ENCODE results near the gene TBPL1.
"Not testable (repeated sequence)": the region's sequence is repeated elsewhere in the genome, so short reads cannot be mapped to it uniquely, and the experiment has no call there.

Gene TBPL1

DNA sequence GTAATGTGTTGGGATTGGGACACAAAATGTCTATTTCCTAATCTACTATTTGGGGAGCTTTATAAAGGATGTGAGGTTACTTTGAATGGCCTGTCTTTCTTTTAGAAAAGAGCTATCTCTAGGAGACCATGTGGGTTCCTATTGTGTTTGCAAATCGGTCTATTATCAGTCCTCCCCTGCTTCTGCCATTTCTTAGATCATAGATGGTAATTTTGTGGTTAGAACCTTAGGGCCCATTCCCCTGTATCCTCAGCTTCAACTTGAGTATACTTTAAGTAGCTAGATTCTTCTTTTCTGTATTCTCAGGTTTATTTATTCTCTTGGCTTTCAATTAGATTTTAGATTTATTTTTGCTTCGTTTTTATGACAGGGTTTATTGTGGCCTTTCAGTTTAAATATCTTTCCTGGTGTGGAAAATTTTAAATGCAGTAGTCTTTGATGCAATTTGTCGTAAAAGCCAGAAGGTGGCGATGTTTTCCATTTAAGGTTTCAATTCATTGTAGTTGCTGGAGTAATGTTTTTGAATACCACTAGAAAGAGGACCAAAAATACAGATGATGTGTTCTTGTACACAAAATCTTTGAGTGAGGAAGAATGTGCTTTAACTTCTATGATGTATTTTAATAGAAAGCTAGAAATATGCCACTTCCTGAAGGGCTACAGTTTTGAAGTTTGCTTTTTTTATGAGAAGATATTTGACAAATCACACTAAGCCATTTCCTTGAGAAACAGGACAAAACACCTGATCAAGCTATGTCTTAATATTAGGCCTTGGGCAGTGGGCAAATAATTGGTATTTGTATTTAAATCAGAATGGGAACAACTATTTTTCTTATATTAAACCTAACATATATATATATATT is 20.3 kb downstream of the TBPL1 start:
- DNase-seq (ENCODE audit: low spot score): peak; percentile 39

GRCh38 chr6:133977983-133978895 is 25.2 kb downstream of the TBPL1 start:
- DNase-seq (ENCODE audit: low spot score): no peak

- DNase-seq (ENCODE audit: low spot score): no peak
Observed at GRCh38 chr6:133978896-133979240, 25.8 kb downstream of the TBPL1 start.

DNA sequence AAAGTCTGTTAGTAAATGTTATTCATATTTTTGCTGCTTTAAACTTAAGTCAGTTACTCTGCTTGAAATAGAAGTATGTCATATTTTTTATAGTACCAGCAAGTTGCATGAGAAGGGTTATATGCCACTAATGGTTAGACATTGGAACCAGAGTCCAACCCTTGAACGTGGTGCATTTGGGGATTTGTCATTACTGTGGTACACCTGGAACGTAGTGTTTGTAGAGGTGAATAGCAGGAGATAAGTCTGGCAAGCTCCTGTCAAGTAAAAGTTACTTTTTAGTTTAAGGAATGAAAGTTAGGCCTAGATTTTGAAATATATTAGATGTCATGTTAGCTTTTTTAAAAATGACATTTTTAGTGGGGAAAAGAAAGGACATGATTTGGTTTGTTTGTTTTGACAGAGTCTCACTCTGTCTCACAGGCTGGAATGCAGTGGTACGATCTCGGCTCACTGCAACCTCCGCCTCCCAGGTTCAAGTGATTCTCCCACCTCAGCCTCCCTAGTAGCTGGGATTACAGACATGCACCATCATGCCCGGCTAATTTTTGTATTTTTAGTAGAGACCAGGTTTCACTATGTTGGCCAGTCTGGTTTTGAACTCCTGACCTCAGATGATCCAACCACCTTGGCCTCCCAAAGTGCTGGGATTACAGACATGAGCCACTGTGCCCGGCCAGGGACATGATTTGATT is 26.4 kb downstream of the TBPL1 start:
- not testable (repeated sequence) for DNase-seq (ENCODE audit: low spot score)

DNA sequence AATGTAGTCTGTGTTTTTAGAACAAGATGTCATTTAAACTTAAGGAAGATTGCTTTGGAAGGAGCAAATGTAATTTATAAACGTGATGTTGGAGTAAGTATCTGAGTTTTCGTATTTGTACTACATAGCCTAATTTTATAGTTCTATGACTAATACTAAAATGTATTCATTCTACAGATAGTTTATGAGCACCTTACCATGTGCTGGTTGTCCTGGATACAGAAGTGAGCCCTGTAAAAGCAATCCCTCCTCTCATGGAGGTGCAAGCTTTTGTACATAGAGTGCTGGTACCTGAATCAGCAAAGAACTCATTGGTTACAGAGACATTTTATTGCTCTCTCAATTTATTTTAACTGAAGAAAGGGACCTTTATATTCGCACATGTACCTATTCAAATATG is 27.1 kb downstream of the TBPL1 start:
- no peak for DNase-seq (ENCODE audit: low spot score)

- DNase-seq (ENCODE audit: low spot score): no peak
Observed at GRCh38 chr6:133983099-133983939, 30.3 kb downstream of the TBPL1 start.

DNA sequence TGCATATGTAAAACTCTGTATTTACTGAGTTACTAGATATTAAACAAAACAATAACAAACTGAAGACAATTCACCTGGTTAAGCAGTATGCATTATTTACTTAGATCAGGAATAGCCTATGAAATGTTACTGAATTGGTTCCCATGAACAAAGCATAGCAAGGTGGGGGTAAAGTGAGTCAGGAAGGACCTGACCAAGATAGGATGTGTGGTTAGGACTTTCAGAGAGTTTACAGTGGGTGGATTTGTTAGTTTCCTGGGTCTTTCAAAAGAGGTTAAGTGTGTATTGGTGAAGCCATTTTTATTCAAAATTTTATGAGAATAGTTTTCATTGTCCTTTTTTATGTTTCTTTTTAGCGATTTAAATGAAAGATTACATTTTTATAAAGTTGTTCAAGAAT is 32.9 kb downstream of the TBPL1 start:
- DNase-seq (ENCODE audit: low spot score): no peak

DNA sequence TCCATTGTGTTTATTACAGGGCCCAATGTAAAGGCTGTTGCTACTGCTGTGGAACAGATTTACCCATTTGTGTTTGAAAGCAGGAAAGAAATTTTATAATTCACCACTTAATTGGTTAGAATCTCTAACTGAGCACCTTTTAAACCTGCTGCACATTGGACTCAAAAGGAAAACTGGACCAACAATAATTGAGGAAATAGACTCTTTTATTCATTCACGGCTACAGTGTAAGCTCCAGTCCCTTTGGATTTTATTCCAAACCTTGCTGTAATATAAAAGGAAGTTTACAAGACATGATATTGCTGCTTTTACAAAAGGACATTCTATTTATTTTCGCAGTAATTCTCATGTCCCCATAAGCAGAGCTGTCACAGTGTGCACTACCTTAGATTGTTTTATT is 33.9 kb downstream of the TBPL1 start:
- DNase-seq (ENCODE audit: low spot score): no peak

DNA sequence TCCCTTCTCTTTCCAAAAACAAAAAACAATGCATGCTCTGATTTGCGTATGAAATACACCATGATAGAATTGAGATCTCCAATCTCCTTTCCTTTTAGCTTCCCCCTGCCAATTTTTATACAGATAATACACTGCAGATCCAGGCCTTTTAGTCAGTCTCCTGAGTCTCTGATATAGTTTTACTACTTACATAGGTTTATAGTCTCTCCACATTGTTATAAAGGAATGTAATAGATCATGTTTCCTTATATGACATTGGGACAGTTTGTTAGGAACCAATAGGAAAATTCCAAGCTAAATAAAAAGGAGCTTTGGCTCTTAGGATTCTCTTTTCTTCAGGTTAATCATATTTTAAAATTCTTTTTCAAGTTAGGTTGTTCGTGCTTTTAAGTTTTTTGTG is 36.5 kb downstream of the TBPL1 start:
- DNase-seq (ENCODE audit: low spot score): no peak

GRCh38 chr6:133990321-133990720 is 37.3 kb downstream of the TBPL1 start:
- DNase-seq (ENCODE audit: low spot score): no peak

DNA sequence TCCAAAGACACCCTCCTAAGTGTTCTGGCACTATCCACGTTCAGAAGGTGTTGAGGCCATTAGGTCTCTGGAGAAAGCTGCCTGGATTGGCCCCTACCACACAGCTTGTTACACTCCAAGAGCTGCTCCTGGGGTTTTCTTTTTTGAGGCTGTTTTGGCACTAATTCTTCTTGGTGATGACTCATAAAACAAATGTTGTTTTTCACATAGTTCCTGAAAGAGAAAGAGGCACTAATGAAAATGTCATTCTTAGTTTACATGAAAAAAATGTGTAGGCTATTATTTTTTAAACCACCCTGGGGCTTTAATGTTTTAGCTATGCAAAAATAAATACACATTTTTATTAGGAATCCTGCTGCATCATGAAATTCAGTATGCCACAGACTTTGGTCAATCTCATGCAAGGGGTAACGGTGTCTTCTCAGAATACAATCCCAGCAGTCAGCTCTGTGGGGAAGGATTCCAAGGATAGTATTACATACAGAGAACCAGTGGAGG is 38.1 kb downstream of the TBPL1 start:
- no peak for DNase-seq (ENCODE audit: low spot score)

DNA sequence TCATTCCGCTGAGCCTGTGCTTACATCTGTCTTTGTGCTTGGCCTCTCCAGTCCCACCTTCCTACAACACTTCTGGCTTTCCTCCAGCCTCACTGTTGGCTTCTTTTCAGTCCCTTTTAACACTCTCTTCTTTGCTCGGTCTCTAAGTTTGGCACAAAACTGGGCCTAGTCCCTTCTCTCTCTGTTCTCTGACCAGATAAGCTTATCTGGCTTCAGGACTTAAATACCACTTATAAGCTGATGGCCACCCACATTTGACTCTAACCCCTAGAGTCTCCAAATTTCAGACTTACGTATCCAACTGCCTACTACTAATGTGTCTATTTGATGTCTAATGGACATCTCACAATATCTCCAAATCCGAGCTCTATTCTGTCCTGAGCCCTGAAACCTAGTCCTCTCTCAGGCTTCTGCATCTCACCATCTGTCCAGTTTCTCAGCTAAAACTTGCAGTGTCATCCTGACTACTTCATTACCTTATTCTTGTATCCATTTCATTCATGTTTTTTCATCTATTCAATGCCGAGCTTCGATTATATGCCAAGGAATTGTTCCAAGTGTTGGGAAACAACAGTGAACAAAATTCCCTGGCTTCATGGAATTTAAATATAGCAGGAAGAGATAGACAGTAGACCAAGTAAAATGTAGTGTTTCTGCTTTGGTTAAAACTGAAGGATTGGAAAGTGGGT is 40.1 kb downstream of the TBPL1 start:
- no peak for DNase-seq (ENCODE audit: low spot score)

- DNase-seq (ENCODE audit: low spot score): no peak
Observed at GRCh38 chr6:133995296-133995695, 42.3 kb downstream of the TBPL1 start.

GRCh38 chr6:133995758-133996157 is 42.7 kb downstream of the TBPL1 start:
- DNase-seq (ENCODE audit: low spot score): no peak

DNA sequence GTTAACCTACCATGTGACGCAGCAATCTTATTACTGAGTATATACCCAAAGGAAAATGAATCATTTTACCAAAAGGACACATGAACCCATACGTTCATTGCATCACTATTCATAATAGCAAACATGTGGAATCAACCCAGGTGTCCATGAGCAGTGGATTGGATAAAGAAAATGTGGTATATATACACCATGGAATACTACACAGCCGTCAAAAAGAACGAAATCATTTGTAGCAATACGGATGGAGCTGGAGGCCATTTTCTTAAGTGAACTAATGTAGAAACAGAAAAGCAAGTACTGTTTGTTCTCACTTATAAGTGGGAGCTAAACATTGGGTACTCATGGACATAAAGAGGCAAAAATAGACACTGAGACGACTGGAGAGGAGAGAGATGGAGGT is 44.2 kb downstream of the TBPL1 start:
- DNase-seq (ENCODE audit: low spot score): no peak

DNA sequence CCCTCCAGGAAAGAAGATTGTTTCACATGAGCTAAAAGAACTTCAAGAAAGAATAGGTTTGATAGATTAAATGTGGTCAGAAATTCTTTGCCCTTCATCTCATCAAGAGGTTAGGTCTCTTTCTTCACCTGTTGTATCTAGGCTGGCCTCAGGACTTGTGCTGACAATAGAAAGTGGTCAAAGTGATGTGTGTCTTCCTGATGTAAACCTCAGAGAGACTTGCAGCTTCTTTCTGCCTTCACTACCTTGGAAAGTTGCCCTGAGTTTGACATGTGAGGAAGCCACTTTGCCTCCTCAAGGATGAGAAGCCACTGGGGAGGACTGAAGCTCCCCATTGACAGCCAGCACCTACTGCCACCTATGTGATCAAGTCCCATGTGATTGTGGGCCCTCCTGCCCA is 46.3 kb downstream of the TBPL1 start:
- DNase-seq (ENCODE audit: low spot score): no peak

- DNase-seq (ENCODE audit: low spot score): no peak
Observed at GRCh38 chr6:134000443-134000842, 47.4 kb downstream of the TBPL1 start.

DNA sequence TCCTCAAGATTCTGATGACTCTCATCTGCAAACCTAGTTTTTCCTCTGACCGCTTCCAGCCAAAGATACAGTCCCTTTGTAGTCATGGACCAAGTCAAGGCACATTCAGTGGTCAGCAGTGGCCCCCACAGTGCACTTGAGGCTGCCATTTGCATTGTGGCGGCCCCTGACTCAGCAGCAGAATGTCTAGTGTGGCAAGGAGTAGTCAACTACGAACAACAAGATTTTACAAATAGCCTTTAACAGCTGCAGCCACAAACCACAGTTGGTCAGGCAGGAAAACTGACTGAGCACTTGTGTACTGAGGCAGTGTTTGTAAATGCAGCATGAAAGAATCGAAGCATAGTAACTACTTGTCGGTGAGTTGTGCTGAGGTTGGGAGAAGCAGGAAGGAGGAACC is 49.8 kb downstream of the TBPL1 start:
- no peak for DNase-seq (ENCODE audit: low spot score)

GRCh38 chr6:134003542-134003951 is 50.5 kb downstream of the TBPL1 start:
- no peak for DNase-seq (ENCODE audit: low spot score)

DNA sequence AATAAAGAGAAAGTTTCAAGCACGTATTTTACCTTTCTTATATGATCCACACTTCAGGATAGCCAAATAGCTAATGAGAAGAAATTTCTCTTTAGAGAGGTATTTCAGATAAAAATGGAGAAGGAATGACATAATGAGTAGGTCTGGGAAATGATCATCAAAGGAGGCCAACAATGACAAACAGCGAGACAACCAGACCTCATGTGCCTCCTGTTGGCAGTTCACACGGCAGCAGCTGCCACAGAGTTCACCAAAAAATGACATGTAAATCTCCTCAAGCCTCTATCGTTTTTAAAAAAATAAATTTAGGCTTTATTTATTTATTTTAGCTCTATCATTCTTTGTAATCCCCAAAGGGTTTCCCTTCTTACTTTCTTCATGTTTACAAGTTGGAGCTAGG is 51.7 kb downstream of the TBPL1 start:
- DNase-seq (ENCODE audit: low spot score): no peak

- DNase-seq (ENCODE audit: low spot score): no peak
Observed at GRCh38 chr6:134005800-134006199, 52.8 kb downstream of the TBPL1 start.
